ENCODE measurements around the gene WDR54.

DNA sequence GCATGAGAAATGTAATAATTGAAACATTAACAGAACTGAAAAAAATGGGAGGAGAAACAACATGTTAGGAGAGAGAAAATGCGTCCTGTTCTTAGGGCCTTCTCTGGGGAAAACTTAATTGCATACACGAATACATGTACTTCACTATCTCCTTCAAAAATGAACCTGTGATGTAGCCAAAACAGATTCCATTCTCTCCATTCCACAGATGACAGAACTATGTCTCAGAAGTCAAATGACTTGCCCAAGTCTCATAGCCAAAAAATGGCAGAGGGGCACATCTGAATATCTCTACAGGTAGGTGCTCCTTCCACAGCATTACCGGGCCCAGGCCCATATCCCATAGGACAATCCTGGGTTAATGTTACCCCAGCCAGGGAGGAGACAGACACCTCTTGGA is 37.5 kb upstream of the WDR54 start:
- TF ChIP-seq EZH2phosphoT487 (IDR thresholded peaks at IDR 0.05; ENCODE audit: borderline replicate concordance, low read length) = no peak
- TF ChIP-seq, protein P1, sequence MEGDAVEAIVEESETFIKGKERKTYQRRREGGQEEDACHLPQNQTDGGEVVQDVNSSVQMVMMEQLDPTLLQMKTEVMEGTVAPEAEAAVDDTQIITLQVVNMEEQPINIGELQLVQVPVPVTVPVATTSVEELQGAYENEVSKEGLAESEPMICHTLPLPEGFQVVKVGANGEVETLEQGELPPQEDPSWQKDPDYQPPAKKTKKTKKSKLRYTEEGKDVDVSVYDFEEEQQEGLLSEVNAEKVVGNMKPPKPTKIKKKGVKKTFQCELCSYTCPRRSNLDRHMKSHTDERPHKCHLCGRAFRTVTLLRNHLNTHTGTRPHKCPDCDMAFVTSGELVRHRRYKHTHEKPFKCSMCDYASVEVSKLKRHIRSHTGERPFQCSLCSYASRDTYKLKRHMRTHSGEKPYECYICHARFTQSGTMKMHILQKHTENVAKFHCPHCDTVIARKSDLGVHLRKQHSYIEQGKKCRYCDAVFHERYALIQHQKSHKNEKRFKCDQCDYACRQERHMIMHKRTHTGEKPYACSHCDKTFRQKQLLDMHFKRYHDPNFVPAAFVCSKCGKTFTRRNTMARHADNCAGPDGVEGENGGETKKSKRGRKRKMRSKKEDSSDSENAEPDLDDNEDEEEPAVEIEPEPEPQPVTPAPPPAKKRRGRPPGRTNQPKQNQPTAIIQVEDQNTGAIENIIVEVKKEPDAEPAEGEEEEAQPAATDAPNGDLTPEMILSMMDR (IDR thresholded peaks at IDR 0.05; ENCODE audit: low read depth, low read length, poor library complexity, severe bottlenecking) = no peak
